Tibial artery (tissue), 4 donors: ENCODE results near the gene TPI1.
A peak's percentile ranks its signal among the peaks of the same experiment; 100 is the strongest.

Source experiments
- DNase-seq, 2 donors: peaks; one replicate each; pipeline ENCODE4 v3.0.0-alpha.2; 2019
- H3K27ac ChIP-seq, 2 donors: fragments of 200-600 bp; sonication (generic) in 1 of 2; 1 replicate in 1 of 2; 2 replicates in 1 of 2; pipeline ENCODE4 v1.5.1; 2018 to 2019; ENCODE audit warnings: mild to moderate bottlenecking in 1 of 2
- H3K27me3 ChIP-seq, 2 donors: fragments of 200-600 bp; sonication (generic) in 1 of 2; one replicate each; pipeline versions ENCODE4 v1.5.1 to v1.6.0; 2016 to 2019
- H3K36me3 ChIP-seq, 3 donors: fragments of 200-600 bp; sonication (generic) in 2 of 3; one replicate each; pipeline ENCODE4 v1.5.1; 2016 to 2019; ENCODE audit warnings: mild to moderate bottlenecking in 2 of 3
- H3K4me1 ChIP-seq, 4 donors: fragments of 200-600 bp; sonication (generic) in 2 of 4; 1 replicate in 3 of 4; 2 replicates in 1 of 4; pipeline ENCODE4 v1.5.1; 2016 to 2019
- H3K4me3 ChIP-seq, 2 donors: fragments of 200-600 bp; sonication (generic) in 1 of 2; 1 replicate in 1 of 2; 2 replicates in 1 of 2; pipeline ENCODE4 v1.5.1; 2018 to 2019; ENCODE audit warnings: mild to moderate bottlenecking in 2 of 2
- H3K9me3 ChIP-seq, 3 donors: fragments of 200-600 bp; sonication (generic) in 1 of 3; one replicate each; pipeline ENCODE4 v1.5.1; 2016 to 2019
- intact Hi-C: fragments of 100-400 bp; cut with DNase I; formaldehyde crosslinking; loops from one replicate; pipeline ENCODE4 v1.15.0; 2023; ENCODE audit warnings: low total_unique reads
- TF ChIP-seq, protein P1 (sequence below), 2 experiments: fragments of 200-600 bp in 1 of 2; fragments of 450-650 bp in 1 of 2; IDR thresholded peaks; one replicate each; pipeline ENCODE4 v1.5.1; 2017 to 2019; ENCODE audit warnings: antibody characterized with exemption in 2 of 2, mild to moderate bottlenecking in 1 of 2, moderate library complexity in 1 of 2

TPI1 gene

DNA sequence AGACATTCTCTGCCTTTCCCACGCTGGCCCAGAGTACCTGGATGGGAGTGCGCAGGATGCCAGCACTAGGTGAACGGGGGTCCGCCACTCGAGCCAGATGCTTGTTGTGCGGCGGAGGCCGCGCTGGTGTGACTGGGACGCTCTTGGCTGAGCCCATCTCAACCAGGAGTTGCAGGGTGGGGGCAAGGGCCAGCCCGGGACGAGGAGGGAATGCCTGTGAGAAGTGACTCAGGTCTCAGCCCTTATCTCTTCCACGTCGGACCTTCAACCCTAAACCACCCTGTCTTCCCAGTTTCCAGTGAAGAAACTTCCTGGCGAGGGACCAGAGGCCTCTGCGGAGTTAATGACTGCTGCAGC is 16.6 kb upstream of the TPI1 start:
- H3K9me3 ChIP-seq, result no peaks in the 10 kb centered on the region
- DNase-seq, result peak in 1 of 2 donors; percentile 77
- intact Hi-C loops, result loop anchor here (5.0 kb wide), 1 partner anchor 238 kb away; no protein-coding TSS in a partner anchor
- H3K27me3 ChIP-seq, result no peaks in the 10 kb centered on the region
- H3K36me3 ChIP-seq, result peaks cover 3 to 37% (median 19%) of the 10 kb centered on the region in 3 donors
- TF ChIP-seq, protein P1, sequence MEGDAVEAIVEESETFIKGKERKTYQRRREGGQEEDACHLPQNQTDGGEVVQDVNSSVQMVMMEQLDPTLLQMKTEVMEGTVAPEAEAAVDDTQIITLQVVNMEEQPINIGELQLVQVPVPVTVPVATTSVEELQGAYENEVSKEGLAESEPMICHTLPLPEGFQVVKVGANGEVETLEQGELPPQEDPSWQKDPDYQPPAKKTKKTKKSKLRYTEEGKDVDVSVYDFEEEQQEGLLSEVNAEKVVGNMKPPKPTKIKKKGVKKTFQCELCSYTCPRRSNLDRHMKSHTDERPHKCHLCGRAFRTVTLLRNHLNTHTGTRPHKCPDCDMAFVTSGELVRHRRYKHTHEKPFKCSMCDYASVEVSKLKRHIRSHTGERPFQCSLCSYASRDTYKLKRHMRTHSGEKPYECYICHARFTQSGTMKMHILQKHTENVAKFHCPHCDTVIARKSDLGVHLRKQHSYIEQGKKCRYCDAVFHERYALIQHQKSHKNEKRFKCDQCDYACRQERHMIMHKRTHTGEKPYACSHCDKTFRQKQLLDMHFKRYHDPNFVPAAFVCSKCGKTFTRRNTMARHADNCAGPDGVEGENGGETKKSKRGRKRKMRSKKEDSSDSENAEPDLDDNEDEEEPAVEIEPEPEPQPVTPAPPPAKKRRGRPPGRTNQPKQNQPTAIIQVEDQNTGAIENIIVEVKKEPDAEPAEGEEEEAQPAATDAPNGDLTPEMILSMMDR (IDR thresholded peaks at IDR 0.05), result no peak
- peak overlapping the region; percentile 66 to 69 for H3K4me3 ChIP-seq
- H3K27ac ChIP-seq, result peak overlapping the region; percentile 95 to 99
- peaks cover 0 to 31% (median 22%) of the 10 kb centered on the region in 4 donors for H3K4me1 ChIP-seq

DNA sequence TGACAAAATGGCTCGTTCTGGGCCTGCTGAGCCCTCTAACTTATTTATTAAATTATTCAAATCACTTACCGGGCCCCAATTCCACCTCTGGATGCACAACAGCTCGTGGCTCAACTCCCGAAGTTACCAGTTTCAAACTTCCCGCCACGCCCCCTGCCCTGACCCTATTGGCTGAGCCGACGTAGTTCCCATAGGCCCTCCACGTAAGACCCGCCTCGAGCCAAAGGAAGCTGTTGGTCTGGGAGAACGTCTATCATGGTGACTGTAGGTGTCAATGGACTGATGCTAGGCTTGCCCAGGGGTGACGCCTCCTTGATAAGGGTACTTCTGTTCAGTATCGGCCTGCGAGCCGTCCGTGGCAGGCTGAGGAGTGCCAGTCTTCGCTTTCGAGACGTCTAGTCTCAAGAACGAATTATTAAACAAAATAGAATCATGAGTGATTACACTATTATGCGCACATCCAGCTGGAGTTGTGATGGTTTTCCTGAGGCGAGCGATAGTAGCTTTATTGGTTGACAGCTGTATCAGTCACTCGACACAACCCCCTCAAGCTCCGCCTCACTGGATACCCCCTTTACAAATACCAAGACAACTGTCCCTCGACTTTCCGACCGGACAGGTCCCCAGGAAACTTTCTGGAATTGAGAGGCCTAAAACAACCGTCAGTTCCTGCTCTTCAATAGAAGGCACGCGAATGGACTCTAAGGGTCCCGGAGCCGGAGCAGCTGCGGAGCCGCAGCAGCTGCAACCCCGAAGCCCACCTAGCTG is 16.0 kb upstream of the TPI1 start, which contains the start of gene CDCA3:
Gene CDCA3, minus strand, starts transcription at position 134 of the 768 bp plus-strand sequence. CDS start 334 bp downstream, outside the sequence.
- peak within 1 kb of the TSS; percentile 95 to 99 for H3K27ac ChIP-seq
- intact Hi-C loops, result loop anchor here (5.0 kb wide), 1 partner anchor 239 kb away; no protein-coding TSS in a partner anchor
- H3K27me3 ChIP-seq, result no peaks in the 10 kb centered on the region
- TF ChIP-seq, protein P1 (IDR thresholded peaks at IDR 0.05), result peak in 1 of 2 experiments; percentile 18
- peak within 1 kb of the TSS; percentile 66 to 69 for H3K4me3 ChIP-seq
- no peaks in the 10 kb centered on the region for H3K9me3 ChIP-seq
- H3K4me1 ChIP-seq, result peaks cover 0 to 31% (median 22%) of the 10 kb centered on the region in 4 donors
- peaks cover 8 to 37% (median 19%) of the 10 kb centered on the region in 3 donors for H3K36me3 ChIP-seq
- DNase-seq, result peak; percentile 98 to 99

DNA sequence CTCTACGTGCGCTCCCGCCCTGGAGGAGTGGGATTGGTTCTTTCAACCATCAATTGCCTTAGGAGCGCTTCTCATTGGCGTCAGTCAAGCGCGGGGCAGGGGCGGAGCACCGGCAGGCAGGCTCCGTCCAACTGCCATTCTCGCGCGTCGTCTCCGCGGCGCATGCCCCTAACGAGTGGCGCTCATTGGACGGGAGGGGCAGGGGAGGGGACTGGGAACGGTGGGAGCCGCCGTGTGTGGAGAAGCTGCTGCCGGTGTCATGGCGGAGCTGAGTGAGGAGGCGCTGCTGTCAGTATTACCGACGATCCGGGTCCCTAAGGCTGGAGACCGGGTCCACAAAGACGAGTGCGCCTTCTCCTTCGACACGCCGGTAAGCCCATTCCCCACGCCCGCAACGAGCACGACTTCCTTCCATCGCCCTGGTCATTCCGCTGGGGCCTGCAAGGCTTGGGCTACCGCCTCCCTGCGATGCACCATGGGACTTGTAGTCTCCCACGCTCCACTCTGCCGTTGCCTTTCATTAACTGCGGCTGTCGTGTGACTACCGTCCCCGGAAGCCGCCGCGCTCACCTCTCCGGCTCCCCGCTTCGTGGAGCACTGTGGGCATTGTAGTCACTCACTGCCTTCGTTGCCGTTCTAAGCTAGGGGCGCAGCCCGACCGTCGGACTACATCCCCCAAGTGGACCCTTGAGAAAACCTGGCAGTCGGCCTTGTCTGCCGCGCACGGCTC is 15.2 kb upstream of the TPI1 start, which contains the start of gene USP5:
Gene USP5, plus strand, starts transcription at position 230 of the 730 bp plus-strand sequence. Its CDS starts 30 bp downstream, at position 260.
- peak; percentile 99 to 100 for DNase-seq
- Histone ChIP-seq H3K27me3 (no peaks in the 10 kb centered on the region), H3K27ac (peak within 1 kb of the TSS; percentile 95 to 99), H3K36me3 (peaks cover 16 to 37% (median 19%) of the 10 kb centered on the region in 3 donors), H3K4me3 (peak within 1 kb of the TSS; percentile 66 to 69), H3K9me3 (no peaks in the 10 kb centered on the region), H3K4me1 (peaks cover 0 to 31% (median 22%) of the 10 kb centered on the region in 4 donors)
- TF ChIP-seq, protein P1 (IDR thresholded peaks at IDR 0.05), result peak in 1 of 2 experiments; percentile 12
- intact Hi-C loops, result loop anchor here (5.0 kb wide), 1 partner anchor 240 kb away; no protein-coding TSS in a partner anchor

DNA sequence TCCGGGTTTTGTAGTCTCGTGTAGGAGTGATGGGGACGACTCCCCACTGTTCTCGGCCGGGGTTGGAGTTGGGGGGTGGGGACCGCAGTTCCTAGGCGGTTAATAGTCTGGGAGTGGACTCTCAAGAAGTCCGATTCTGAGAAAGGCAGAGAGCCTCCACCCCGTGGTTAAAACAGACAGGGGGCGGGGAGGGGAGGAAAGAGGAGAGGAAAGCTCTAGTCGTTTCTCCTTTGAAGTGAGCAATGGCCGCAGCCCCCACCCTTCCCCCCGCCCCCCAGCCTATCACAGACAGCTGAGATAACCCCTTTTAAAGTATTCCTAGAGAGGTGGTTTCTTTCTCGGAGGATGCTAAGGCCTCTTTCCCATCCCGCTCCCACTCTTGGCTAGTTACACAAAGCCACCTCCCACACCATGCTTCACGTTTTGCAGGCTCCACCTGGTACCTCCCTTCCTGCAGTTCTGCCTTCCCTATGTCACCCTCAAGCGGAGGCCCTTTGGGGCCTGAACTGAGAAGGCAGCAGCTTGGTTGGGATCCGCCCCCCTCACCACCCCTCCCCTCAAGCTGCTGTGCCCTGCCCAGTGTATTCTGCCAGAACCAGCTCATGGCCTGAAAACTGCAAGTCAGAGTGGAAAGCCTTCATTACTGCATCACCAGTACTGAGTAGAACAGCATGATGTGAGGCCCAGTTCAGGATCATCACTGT is 14.5 kb upstream of the TPI1 start:
- TF ChIP-seq, protein P1 (IDR thresholded peaks at IDR 0.05), result no peak
- no peaks in the 10 kb centered on the region for H3K9me3 ChIP-seq
- no peaks in the 10 kb centered on the region for H3K27me3 ChIP-seq
- DNase-seq, result peak; percentile 67 to 89
- H3K4me3 ChIP-seq, result peak overlapping the region; percentile 66 to 69
- peaks cover 0 to 31% (median 22%) of the 10 kb centered on the region in 4 donors for H3K4me1 ChIP-seq
- peak overlapping the region; percentile 95 to 99 for H3K27ac ChIP-seq
- H3K36me3 ChIP-seq, result peaks cover 23 to 37% (median 25%) of the 10 kb centered on the region in 3 donors
- intact Hi-C loops, result loop anchor here (5.0 kb wide), 1 partner anchor 241 kb away; no protein-coding TSS in a partner anchor

DNA sequence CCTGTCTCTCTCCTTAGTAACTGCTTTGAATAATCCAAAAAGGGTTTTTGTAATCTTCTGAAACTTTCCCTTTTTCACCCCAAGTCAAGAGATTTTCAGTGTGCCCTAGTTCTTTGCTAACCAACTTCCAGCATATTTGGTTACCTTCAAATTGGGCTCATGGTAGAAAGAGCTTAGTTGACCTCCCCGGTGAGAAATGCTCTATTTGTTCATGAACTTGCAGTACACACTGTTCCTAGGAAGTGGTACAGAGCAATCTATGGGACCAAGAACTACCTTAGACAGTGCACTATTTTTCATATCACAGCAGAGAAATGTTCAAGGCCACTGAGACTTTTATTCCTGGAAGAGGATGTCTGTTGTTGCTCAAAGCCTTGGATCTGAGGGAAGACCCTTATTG is 13.7 kb upstream of the TPI1 start:
- no peak for DNase-seq
- Histone ChIP-seq H3K27me3 (no peaks in the 10 kb centered on the region), H3K27ac (peak overlapping the region; percentile 95 to 99), H3K9me3 (no peaks in the 10 kb centered on the region), H3K4me3 (peak overlapping the region in 1 of 2 donors; percentile 69), H3K36me3 (peaks cover 31 to 41% (median 34%) of the 10 kb centered on the region in 3 donors), H3K4me1 (peaks cover 0 to 31% (median 22%) of the 10 kb centered on the region in 4 donors)
- TF ChIP-seq, protein P1 (IDR thresholded peaks at IDR 0.05), result no peak
- intact Hi-C loops, result loop anchor here (5.0 kb wide), 1 partner anchor 241 kb away; no protein-coding TSS in a partner anchor
